HG03064 (cell line): ENCODE measurements around the gene CEP128.

Experiments used
- ATAC-seq: cut with Tn5 transposase; IDR thresholded peaks from one replicate; pipeline ENCODE4 v1.9.1; 2021; ENCODE audit warnings: low read depth; ENCODE audit not compliant: unreplicated experiment

Gene CEP128

GRCh38 chr14:80567905-80568536, 373.5 kb downstream of the CEP128 start:
- ATAC-seq = no peak

- ATAC-seq = no peak
Measured at GRCh38 chr14:80565001-80565400, 376.5 kb downstream of the CEP128 start.

- ATAC-seq = no peak
Measured at GRCh38 chr14:80564051-80564450, 377.5 kb downstream of the CEP128 start.

- ATAC-seq = no peak
Measured at GRCh38 chr14:80560800-80561657, 380.5 kb downstream of the CEP128 start.

- ATAC-seq = no peak
Measured at GRCh38 chr14:80554139-80554538, 387.4 kb downstream of the CEP128 start.

- no peak for ATAC-seq
Measured at GRCh38 chr14:80549141-80549540, 392.4 kb downstream of the CEP128 start.

GRCh38 chr14:80545935-80546854, 395.3 kb downstream of the CEP128 start:
- ATAC-seq = no peak

GRCh38 chr14:80544366-80544765, 397.2 kb downstream of the CEP128 start:
- no peak for ATAC-seq

GRCh38 chr14:80543211-80543610, 398.3 kb downstream of the CEP128 start:
- no peak for ATAC-seq

- ATAC-seq = no peak
Measured at GRCh38 chr14:80538633-80539375, 402.7 kb downstream of the CEP128 start.

- ATAC-seq = no peak
Measured at GRCh38 chr14:80537626-80538025, 403.9 kb downstream of the CEP128 start.

- ATAC-seq = no peak
Measured at GRCh38 chr14:80536456-80536855, 405.1 kb downstream of the CEP128 start.

- no peak for ATAC-seq
Measured at GRCh38 chr14:80535171-80535570, 406.4 kb downstream of the CEP128 start.

GRCh38 chr14:80523518-80524117, 417.9 kb downstream of the CEP128 start:
- no peak for ATAC-seq

- ATAC-seq = no peak
Measured at GRCh38 chr14:80522936-80523335, 418.6 kb downstream of the CEP128 start.

GRCh38 chr14:80522411-80522810, 419.1 kb downstream of the CEP128 start:
- ATAC-seq = no peak

GRCh38 chr14:80521456-80521855, 420.1 kb downstream of the CEP128 start:
- ATAC-seq = no peak

- ATAC-seq = no peak
Measured at GRCh38 chr14:80519002-80519401, 422.5 kb downstream of the CEP128 start.

GRCh38 chr14:80518173-80518572, 423.4 kb downstream of the CEP128 start:
- ATAC-seq = no peak
